Hippocampal formation (tissue), 2 donors: ENCODE measurements around the gene STYXL1.

Experiments used
- DNase-seq, 2 donors: peaks; one replicate each; lab custom pipeline; 2025; lab: John Stamatoyannopoulos, UW

STYXL1 gene

GRCh38 chr7:75955331-75955955, 92.4 kb downstream of the STYXL1 start:
- no peak for DNase-seq

- DNase-seq, result no peak
Observed at GRCh38 chr7:75953931-75954330, 93.9 kb downstream of the STYXL1 start.

- DNase-seq, result no peak
Observed at GRCh38 chr7:75953431-75953830, 94.4 kb downstream of the STYXL1 start.

GRCh38 chr7:75951506-75951905, 96.3 kb downstream of the STYXL1 start:
- DNase-seq, result no peak

- DNase-seq, result no peak
Observed at GRCh38 chr7:75950111-75950681, 97.6 kb downstream of the STYXL1 start.

- DNase-seq, result no peak
Observed at GRCh38 chr7:75948179-75948578, 99.6 kb downstream of the STYXL1 start.
